ENCODE measurements around the gene NDUFA6. TPM values are rescaled to one million over a fixed set of nuclear protein-coding genes. Genes with fewer than 3 reads are reported as not detected.

NDUFA6 gene
- total RNA-seq: 59.1 TPM

DNA sequence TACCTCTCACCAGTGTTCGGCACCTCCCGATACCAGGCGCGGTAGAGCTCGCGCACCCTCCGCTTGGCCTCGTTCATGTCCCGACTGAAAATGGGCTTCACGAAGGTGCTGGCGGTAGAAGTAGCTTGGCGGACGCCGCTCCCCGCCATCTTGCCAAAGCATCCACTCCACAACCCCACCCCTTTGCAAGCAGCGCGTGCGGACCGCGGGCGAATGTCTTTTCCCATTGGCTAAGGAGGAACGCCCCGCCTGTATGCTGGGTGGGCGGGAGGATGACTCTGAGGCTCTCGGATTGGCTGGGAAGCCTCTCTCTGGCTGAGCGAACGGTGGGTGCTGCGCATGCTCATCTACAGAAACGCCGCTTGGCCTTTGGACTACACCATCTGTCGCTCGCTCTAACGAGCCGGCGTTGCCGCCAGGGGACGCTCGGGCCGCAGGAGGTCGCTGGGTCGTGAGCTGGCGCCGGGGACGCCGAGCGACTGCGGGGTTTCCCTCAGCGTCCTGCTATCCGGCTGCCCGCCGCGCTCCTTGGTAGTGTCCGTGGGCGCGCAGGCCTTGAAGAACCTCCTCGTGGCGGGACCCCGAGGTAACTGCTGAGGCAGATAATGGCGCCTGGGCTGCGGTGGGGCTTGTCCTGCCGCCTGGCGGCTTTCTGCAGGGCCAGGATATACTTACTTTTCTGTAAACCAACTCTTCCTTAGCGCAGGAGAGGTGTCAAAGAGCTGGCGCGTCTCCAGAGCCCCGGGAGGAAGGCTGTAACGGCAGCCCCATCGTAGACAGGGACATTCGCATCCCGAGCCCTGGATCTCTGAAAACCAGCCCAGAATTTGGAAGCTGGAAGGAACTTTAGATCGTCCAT lies at the start of gene NDUFA6:
NDUFA6 (minus strand) TSS at position 177 of the 859 bp plus-strand sequence; CDS start at position 149, 28 bp downstream.

DNA sequence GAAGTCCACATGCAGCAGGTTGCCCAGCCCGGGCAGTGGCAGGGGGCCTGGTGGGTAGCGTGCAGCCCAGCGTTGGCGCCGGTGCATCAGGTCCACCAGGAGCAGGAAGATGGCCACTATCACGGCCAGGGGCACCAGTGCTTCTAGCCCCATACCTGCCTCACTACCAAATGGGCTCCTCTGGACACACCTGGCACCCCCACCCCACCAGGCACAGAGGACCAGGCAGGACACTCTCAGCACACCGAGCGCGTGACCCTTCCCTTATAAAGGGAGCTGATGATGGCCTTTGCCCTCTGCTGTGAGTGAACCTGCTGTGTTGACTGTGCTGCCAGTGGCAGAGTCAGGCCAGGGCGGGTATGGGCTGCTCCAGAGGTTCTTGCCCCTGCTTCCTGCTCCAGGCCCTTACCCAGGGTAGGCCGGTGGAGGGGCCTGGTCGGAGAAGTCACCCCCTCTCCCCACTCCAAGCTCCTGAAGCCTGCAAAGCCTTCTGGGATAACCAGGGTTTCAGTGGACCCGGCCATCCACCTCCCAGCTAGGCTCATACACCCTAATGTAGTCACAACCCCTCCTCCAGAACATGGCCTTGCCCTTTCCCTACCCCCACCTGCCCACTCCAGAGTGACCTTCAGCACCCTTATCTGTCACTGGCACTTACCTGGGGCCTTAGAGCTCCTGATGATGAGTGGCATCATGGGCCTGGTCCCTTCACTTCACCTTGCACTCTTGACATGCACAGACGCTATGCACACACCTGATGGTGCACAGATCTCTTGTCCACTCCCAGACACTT lies 40.3 kb upstream of the NDUFA6 start, which contains the start of gene CYP2D6:
CYP2D6 (minus strand) TSS at position 172 of the 793 bp plus-strand sequence; CDS start at position 153, 19 bp downstream.

DNA sequence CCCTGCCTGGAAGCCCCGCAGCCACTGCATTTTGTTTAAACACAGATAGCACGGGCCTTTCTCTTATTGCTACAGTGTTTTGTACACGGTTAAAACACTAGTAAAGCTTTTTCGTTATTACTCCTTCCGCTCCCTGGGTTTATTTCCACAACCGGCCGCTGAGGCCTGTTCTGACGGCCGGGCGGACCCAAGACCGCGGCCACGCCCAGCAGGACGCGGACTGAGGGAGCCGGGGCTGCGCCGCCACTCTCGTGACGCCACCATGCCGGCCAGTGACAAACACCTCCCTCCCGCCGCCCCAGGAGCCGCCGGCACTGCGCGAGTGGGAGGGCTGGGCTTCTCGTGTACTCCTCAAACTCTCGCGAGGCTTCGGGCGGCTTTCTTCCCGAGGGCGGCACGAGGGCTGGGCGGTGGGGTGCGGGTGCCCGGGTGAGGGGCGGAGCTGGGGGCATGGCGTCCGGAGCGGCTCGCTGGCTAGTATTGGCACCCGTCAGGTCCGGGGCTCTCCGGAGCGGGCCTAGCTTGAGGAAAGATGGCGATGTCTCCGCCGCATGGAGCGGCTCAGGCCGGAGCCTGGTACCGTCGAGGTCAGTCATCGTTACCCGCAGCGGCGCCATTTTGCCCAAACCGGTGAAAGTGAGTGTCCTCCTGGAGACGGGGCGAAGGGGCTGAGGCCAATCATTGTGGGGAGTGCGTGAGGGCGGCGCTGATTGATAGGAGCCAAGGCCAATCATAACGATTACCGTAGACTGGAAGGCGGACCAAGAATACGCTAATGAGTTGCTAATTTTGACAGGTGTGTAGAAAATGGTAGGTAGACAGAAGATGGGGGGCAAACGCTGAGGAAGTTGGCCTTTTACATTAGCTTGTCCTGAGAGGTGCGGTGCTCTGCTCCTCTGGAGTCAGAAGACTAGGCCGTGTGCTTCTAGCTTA lies 11.0 kb downstream of the NDUFA6 start, which contains the start of gene SMDT1:
SMDT1 (plus strand) TSS at position 382 of the 933 bp plus-strand sequence; CDS start at position 451, 69 bp downstream.

DNA sequence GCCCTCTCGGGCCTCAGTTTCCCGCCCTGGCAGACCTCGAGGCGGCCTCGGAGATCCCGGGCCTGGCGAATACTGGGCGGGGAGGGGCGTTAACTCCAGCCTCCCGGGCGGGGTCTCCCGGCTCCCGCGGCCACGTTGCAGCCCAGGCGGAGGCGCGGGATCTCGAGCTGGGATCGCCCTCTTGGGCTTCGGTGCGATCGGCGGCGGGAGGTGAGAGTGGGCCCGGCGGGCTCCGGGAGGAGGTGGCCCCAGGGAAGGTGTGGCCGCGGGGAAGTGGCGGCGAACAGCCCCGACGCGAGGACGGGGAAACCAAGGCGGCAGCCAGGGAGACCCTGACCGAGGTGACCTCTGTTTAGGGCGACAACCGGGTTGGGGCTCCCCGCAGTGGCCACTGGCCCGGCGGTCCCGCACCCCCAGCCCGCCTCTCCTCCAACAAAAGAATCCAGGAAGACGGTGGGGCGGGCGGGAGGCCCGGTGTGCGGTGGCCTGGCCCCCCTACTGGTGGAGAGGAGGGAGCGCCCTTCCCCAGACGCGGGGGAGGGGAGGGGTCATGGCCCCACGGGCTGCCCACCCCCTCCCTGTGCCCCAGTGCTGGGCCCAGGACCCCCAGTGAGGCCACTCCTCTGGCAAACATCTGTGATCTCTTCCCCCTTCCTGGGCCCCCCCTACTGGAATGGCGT lies 16.3 kb downstream of the NDUFA6 start, which contains the start of gene PHETA2:
PHETA2 (plus strand) TSS at position 117 of the 680 bp plus-strand sequence. CDS start 3,046 bp downstream, outside the sequence.

DNA sequence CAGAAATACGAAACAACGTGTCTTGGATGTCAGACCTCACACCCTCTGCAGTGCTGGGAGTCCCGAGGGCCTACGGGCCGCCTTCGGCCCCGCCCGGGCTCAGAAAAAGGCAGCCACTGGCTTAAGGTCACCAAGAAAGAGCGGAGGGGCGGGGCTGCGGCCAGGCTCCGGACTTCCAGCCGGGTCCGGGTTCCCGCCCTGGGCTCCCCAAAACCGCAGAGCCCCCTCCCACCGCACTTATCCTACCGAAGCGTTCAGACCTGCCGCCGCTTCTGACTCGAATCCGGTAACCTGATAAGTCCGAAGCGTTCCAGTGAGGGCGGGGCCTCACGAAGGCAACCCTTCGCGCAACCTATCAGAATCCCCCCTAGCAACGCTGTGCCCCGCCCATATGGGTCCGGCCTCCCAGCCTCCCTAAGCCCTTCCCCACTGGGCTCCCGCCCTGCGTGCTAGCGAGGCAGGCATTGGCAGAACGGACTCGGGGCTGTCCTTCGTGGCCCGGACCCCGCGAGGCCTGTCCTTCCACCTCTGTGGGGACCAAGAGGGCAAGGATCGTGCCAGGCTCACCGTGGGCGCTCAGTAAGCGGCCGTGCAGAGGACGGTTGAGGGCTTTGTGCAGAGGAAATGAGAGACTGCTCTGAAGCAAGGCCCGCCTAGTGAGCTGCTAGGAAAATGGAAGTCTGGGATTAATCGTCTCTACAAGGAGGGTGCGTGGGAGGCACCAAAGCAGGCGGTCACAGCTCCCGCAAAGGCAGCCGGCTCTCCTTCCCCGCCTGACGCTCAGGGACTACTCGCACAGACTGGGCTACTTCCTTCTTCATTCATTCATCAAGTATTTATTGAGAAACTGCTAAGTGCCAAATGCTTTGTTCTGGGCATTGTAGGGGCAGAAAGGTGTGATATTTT lies 19.8 kb downstream of the NDUFA6 start, which contains the start of gene NAGA:
NAGA (minus strand) TSS at position 296 of the 906 bp plus-strand sequence. CDS start 515 bp downstream, outside the sequence.

Small RNA genes within 50 kb of the gene (small RNA-seq; reads per million reads assigned to genes)
- not detected for gene SNORD13P1

Other genes with a start within 250 kb of the NDUFA6 start
- gene SHISA8, start 175.7 kb downstream of the NDUFA6 start, total RNA-seq: not detected
- 0.46 TPM for gene TNFRSF13C, start 164.0 kb downstream of the NDUFA6 start, total RNA-seq
- 8.1 TPM for gene CENPM, start 143.6 kb downstream of the NDUFA6 start, total RNA-seq
- 180 TPM for gene SEPTIN3, start 121.3 kb downstream of the NDUFA6 start, total RNA-seq
- 4.2 TPM for gene WBP2NL, start 92.0 kb downstream of the NDUFA6 start, total RNA-seq
- 17.1 TPM for gene NAGA, start 20.0 kb downstream of the NDUFA6 start, total RNA-seq
- gene PHETA2, start 16.5 kb downstream of the NDUFA6 start, total RNA-seq: 3.5 TPM
- gene SMDT1, start 11.1 kb downstream of the NDUFA6 start, total RNA-seq: 19.1 TPM
- 4.2 TPM for gene CYP2D6, start 40.0 kb upstream of the NDUFA6 start, total RNA-seq
- gene TCF20, start 179.9 kb upstream of the NDUFA6 start, total RNA-seq: 64.4 TPM

Data from diencephalon (tissue), 1 donor.